ENCODE data around the gene ATP2A2. TPM values are rescaled to one million over a fixed set of nuclear protein-coding genes. Genes with fewer than 3 reads are reported as not detected.
"Not testable (repeated sequence)": the region's sequence is repeated elsewhere in the genome, so short reads cannot be mapped to it uniquely, and the experiment has no call there.

ATP2A2 gene
- total RNA-seq, 4 donors from 2014 or later, result 118 to 233 (median 163) TPM

GRCh38 chr12:110373962-110374611 is 93.0 kb downstream of the ATP2A2 start:
- TF ChIP-seq POLR2AphosphoS5 (IDR thresholded peaks at IDR 0.05) (no peak), EP300 (IDR thresholded peaks at IDR 0.05) (no peak), POLR2A (IDR thresholded peaks at IDR 0.05) (no peak), CTCF (IDR thresholded peaks at IDR 0.05) (no peak)
- Histone ChIP-seq H3K4me3 (no peak overlapping the region), H3K4me1 (peaks cover 0 to 50% (median 27%) of the 10 kb centered on the region in 3 donors), H3K27me3 (no peaks in the 10 kb centered on the region), H3K9me3 (no peaks in the 10 kb centered on the region), H3K27ac (peak overlapping the region in 3 of 4 donors; percentile 37 to 67 (median 63)), H3K36me3 (peaks cover 0 to 90% of the 10 kb centered on the region in 2 donors)
- no peak for ATAC-seq
- 70% methylated on average over 12 of the region's 13 CpGs; no CpG with 5 or more reads in 1 of the 2 donors for WGBS, 2 donors (ENCODE audit: low coverage in 1 of 2)

GRCh38 chr12:110378131-110378790 is 97.2 kb downstream of the ATP2A2 start:
- not testable (repeated sequence) for H3K4me3 ChIP-seq, H3K27ac ChIP-seq, H3K27me3 ChIP-seq, H3K9me3 ChIP-seq, ATAC-seq
- Histone ChIP-seq H3K4me1 (peaks cover 0 to 19% (median 13%) of the 10 kb centered on the region in 3 donors), H3K36me3 (peaks cover 0 to 100% of the 10 kb centered on the region in 2 donors)
- WGBS, 2 donors (ENCODE audit: low coverage in 1 of 2), result 76 to 85% methylated on average over 12 to 13 of the region's 17 CpGs

GRCh38 chr12:110379197-110379596 is 98.2 kb downstream of the ATP2A2 start:
- H3K27ac ChIP-seq, result peak overlapping the region in 3 of 4 donors; percentile 11 to 41 (median 38)
- no peak for ATAC-seq
- WGBS, 2 donors (ENCODE audit: low coverage in 1 of 2), result 46 to 61% methylated on average over 3 of the region's 3 CpGs
- H3K4me1 ChIP-seq, result peaks cover 0 to 13% (median 4%) of the 10 kb centered on the region in 3 donors
- no peaks in the 10 kb centered on the region for H3K9me3 ChIP-seq
- no peak for TF ChIP-seq CTCF (IDR thresholded peaks at IDR 0.05)
- peaks cover 0 to 99% of the 10 kb centered on the region in 2 donors for H3K36me3 ChIP-seq
- no peaks in the 10 kb centered on the region for H3K27me3 ChIP-seq
- H3K4me3 ChIP-seq, result no peak overlapping the region

GRCh38 chr12:110379631-110380030 is 98.6 kb downstream of the ATP2A2 start:
- Histone ChIP-seq H3K36me3 (peaks cover 0 to 99% of the 10 kb centered on the region in 2 donors), H3K4me3 (no peak overlapping the region), H3K27ac (peak overlapping the region in 3 of 4 donors; percentile 33 to 41 (median 38)), H3K27me3 (no peaks in the 10 kb centered on the region), H3K9me3 (no peaks in the 10 kb centered on the region), H3K4me1 (peaks cover 0 to 13% (median 0%) of the 10 kb centered on the region in 3 donors)
- ATAC-seq, result no peak
- 0 to 38% methylated on average over 1 to 2 of the region's 2 CpGs for WGBS, 2 donors (ENCODE audit: low coverage in 1 of 2)
- TF ChIP-seq EP300 (IDR thresholded peaks at IDR 0.05) (no peak), POLR2AphosphoS5 (IDR thresholded peaks at IDR 0.05) (no peak), POLR2A (IDR thresholded peaks at IDR 0.05) (no peak), CTCF (IDR thresholded peaks at IDR 0.05) (no peak)

GRCh38 chr12:110382683-110383082 is 101.6 kb downstream of the ATP2A2 start:
- no peak for ATAC-seq
- H3K4me3 ChIP-seq, result no peak overlapping the region
- H3K4me1 ChIP-seq, result peaks cover 0 to 19% (median 0%) of the 10 kb centered on the region in 3 donors
- WGBS, 2 donors (ENCODE audit: low coverage in 1 of 2), result 72% methylated on average over 4 of the region's 4 CpGs; no CpG with 5 or more reads in 1 of the 2 donors
- H3K9me3 ChIP-seq, result no peaks in the 10 kb centered on the region
- no peak overlapping the region for H3K27ac ChIP-seq
- no peaks in the 10 kb centered on the region for H3K27me3 ChIP-seq
- H3K36me3 ChIP-seq, result peaks cover 0 to 96% of the 10 kb centered on the region in 2 donors
- TF ChIP-seq POLR2A (IDR thresholded peaks at IDR 0.05) (no peak), POLR2AphosphoS5 (IDR thresholded peaks at IDR 0.05) (no peak), EP300 (IDR thresholded peaks at IDR 0.05) (no peak), CTCF (IDR thresholded peaks at IDR 0.05) (no peak)

Small RNA genes within 50 kb of the gene (small RNA-seq; reads per million reads assigned to genes)
- gene RN7SL769P, result 0 reads per million in 4 donors

Other genes starting within 250 kb of the ATP2A2 start
- 10 to 100 TPM in 3 of 4 donors, 1 to 10 TPM in 1; 9.4 to 21.5 (median 11.4) TPM for gene C12orf76, start 232.7 kb upstream of the ATP2A2 start, total RNA-seq
- 10 to 100 TPM; 16.0 to 40.0 (median 20.7) TPM for gene IFT81, start 156.9 kb upstream of the ATP2A2 start, total RNA-seq
- 10 to 100 TPM; 40.4 to 50.1 (median 46.2) TPM for gene ANAPC7, start 122.5 kb downstream of the ATP2A2 start, total RNA-seq
- gene ARPC3, start 169.1 kb downstream of the ATP2A2 start, total RNA-seq, result 100 to 1,000 TPM; 147 to 333 (median 310) TPM
- gene GPN3, start 187.0 kb downstream of the ATP2A2 start, total RNA-seq, result 10 to 100 TPM; 11.8 to 42.2 (median 21.5) TPM
- 1 to 10 TPM; 5.1 to 9.8 (median 6.1) TPM for gene FAM216A, start 187.6 kb downstream of the ATP2A2 start, total RNA-seq
- 100 to 1,000 TPM; 101 to 184 (median 159) TPM for gene VPS29, start 220.9 kb downstream of the ATP2A2 start, total RNA-seq
- 1 to 10 TPM; 1.1 to 5.1 (median 1.9) TPM for gene RAD9B, start 221.1 kb downstream of the ATP2A2 start, total RNA-seq